KMS-11 (cell line): Measurements from ENCODE around the gene DCBLD2.

Experiments used
- H2AFZ ChIP-seq: fragments of 200-600 bp; sonication (generic); 2 replicates; pipeline ENCODE4 v1.6.1; 2016; ENCODE audit warnings: antibody characterized with exemption, mixed run types, low read depth
- H3K27ac ChIP-seq: fragments of 200-600 bp; sonication (generic); 2 replicates; pipeline ENCODE4 v1.6.1; 2016; ENCODE audit warnings: mild to moderate bottlenecking, mixed run types
- H3K27me3 ChIP-seq: fragments of 200-600 bp; sonication (generic); 2 replicates; pipeline ENCODE4 v1.6.1; 2017; ENCODE audit warnings: mild to moderate bottlenecking, low read depth, mixed run types, moderate library complexity; ENCODE audit not compliant: insufficient read depth
- H3K36me3 ChIP-seq: fragments of 200-600 bp; sonication (generic); 2 replicates; pipeline ENCODE4 v1.6.1; 2017; ENCODE audit warnings: mild to moderate bottlenecking, mixed run types; ENCODE audit not compliant: insufficient read depth
- H3K4me1 ChIP-seq: fragments of 200-600 bp; sonication (generic); 2 replicates; pipeline ENCODE4 v1.6.1; 2016; ENCODE audit warnings: mild to moderate bottlenecking, low read depth, mixed run types; ENCODE audit not compliant: poor library complexity, severe bottlenecking
- H3K4me2 ChIP-seq: fragments of 200-600 bp; sonication (generic); 2 replicates; pipeline ENCODE4 v1.7.0; 2016; ENCODE audit warnings: mild to moderate bottlenecking, mixed run types
- H3K4me3 ChIP-seq: fragments of 200-600 bp; sonication (generic); IDR thresholded peaks from 2 replicates; pipeline ENCODE4 v1.6.1; 2017; ENCODE audit warnings: low read depth, low read length, mixed read lengths; ENCODE audit not compliant: insufficient read depth
- H3K79me2 ChIP-seq: fragments of 200-600 bp; sonication (generic); 2 replicates; pipeline ENCODE4 v1.6.1; 2016; ENCODE audit warnings: low read depth, mixed run types; ENCODE audit not compliant: insufficient read depth
- H3K9ac ChIP-seq: fragments of 200-600 bp; sonication (generic); 2 replicates; pipeline ENCODE4 v1.6.1; 2016; ENCODE audit warnings: mild to moderate bottlenecking, mixed run types
- H4K20me1 ChIP-seq: fragments of 200-600 bp; sonication (generic); 2 replicates; pipeline ENCODE4 v1.6.1; 2016; ENCODE audit warnings: mild to moderate bottlenecking, mixed run types; ENCODE audit not compliant: insufficient read depth
- CTCF ChIP-seq: fragments of 200-600 bp; sonication (generic); conservative IDR thresholded peaks from 2 replicates; pipeline ENCODE4 v1.6.1; 2017; ENCODE audit warnings: low read depth, mild to moderate bottlenecking, antibody characterized with exemption, low read length, moderate library complexity, mixed read lengths

Gene DCBLD2

GRCh38 chr3:98914210-98915080, 12.9 kb upstream of the DCBLD2 start:
- no peaks in the 10 kb centered on the region for H3K4me1 ChIP-seq
- no peak overlapping the region for H2AFZ ChIP-seq
- no peak for TF ChIP-seq CTCF

GRCh38 chr3:98912448-98912847, 11.0 kb upstream of the DCBLD2 start:
- Histone ChIP-seq H4K20me1 (no peaks in the 10 kb centered on the region), H3K4me3 (no peak overlapping the region), H3K27me3 (no peaks in the 10 kb centered on the region), H3K27ac (no peak overlapping the region), H3K36me3 (no peaks in the 10 kb centered on the region), H3K4me1 (no peaks in the 10 kb centered on the region), H3K4me2 (no peak overlapping the region), H2AFZ (no peak overlapping the region), H3K79me2 (no peaks in the 10 kb centered on the region), H3K9ac (no peak overlapping the region)
- TF ChIP-seq CTCF: no peak

More at GRCh38 chr3:98914210-98915080, 12.9 kb upstream of the DCBLD2 start:
- H3K27ac ChIP-seq: no peak overlapping the region
- no peaks in the 10 kb centered on the region for H3K79me2 ChIP-seq
- H3K4me3 ChIP-seq: no peak overlapping the region
- H3K4me2 ChIP-seq: no peak overlapping the region
- H4K20me1 ChIP-seq: no peaks in the 10 kb centered on the region
- H3K27me3 ChIP-seq: no peaks in the 10 kb centered on the region
- H3K9ac ChIP-seq: no peak overlapping the region
- H3K36me3 ChIP-seq: no peaks in the 10 kb centered on the region

- H3K4me1 ChIP-seq: no peaks in the 10 kb centered on the region
- H3K36me3 ChIP-seq: no peaks in the 10 kb centered on the region
- no peaks in the 10 kb centered on the region for H4K20me1 ChIP-seq
- no peaks in the 10 kb centered on the region for H3K79me2 ChIP-seq
- no peak overlapping the region for H3K4me2 ChIP-seq
- H3K4me3 ChIP-seq: no peak overlapping the region
- no peak overlapping the region for H3K27ac ChIP-seq
- no peak for TF ChIP-seq CTCF
- no peak overlapping the region for H3K9ac ChIP-seq
- no peak overlapping the region for H2AFZ ChIP-seq
- H3K27me3 ChIP-seq: no peaks in the 10 kb centered on the region
Observed at GRCh38 chr3:98906230-98906629, 4.7 kb upstream of the DCBLD2 start.

GRCh38 chr3:98903705-98904481, 2.4 kb upstream of the DCBLD2 start:
- TF ChIP-seq CTCF: no peak
- H3K27me3 ChIP-seq: no peaks in the 10 kb centered on the region
- no peak overlapping the region for H3K27ac ChIP-seq
- H3K9ac ChIP-seq: no peak overlapping the region
- H4K20me1 ChIP-seq: no peaks in the 10 kb centered on the region
- no peaks in the 10 kb centered on the region for H3K79me2 ChIP-seq
- H3K36me3 ChIP-seq: no peaks in the 10 kb centered on the region
- peaks cover 3% of the 10 kb centered on the region for H3K4me1 ChIP-seq
- no peak overlapping the region for H2AFZ ChIP-seq
- H3K4me3 ChIP-seq: no peak overlapping the region
- H3K4me2 ChIP-seq: no peak overlapping the region
